ENCODE results near the gene PATJ.
"Not testable (repeated sequence)": the region's sequence is repeated elsewhere in the genome, so short reads cannot be mapped to it uniquely, and the experiment has no call there.

Gene PATJ

GRCh38 chr1:61746813-61747212 lies 4.5 kb downstream of the PATJ start:
- no peak for DNase-seq (ENCODE audit: low read depth in 1 of 2, low spot score in 1 of 2)

DNA sequence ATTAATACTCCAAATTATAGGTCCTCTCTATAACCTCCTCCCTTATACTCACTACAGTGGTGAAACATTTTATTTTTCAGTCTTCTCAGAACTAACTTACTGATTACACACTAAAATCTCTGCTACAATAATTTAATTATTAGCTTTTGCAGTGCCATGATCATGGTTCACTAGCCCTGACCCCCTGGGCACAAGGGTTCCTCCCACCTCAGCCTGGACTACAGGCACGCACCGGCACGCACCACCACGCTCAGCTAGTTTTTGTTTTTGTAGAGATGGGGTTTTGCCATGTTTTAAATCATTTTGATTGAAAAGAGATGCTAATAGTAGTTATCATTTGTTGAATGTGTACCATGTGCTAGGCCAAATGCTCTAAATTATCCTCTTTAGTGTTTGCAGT lies 6.3 kb downstream of the PATJ start:
- DNase-seq (ENCODE audit: low read depth in 1 of 2, low spot score in 1 of 2): no peak

DNA sequence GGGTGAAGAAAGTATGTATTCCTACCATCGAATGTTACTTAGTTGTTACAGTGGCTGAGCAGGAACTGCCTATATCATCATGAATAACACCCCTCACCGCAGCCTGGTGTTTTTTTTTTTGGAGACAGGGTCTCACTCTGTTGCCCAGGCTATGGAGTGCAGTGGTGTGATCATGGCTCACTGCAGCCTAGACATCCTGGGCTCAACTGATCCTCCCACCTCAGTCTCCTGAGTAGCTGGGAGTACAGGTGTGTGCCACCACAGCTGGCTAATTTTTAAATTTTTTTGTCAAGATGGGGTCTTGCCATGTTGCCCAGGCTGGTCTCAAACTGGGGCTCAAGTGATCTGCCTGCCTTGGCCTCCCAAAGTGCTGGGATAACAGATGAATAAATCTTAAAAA lies 7.3 kb downstream of the PATJ start:
- no peak for DNase-seq (ENCODE audit: low read depth in 1 of 2, low spot score in 1 of 2)

DNA sequence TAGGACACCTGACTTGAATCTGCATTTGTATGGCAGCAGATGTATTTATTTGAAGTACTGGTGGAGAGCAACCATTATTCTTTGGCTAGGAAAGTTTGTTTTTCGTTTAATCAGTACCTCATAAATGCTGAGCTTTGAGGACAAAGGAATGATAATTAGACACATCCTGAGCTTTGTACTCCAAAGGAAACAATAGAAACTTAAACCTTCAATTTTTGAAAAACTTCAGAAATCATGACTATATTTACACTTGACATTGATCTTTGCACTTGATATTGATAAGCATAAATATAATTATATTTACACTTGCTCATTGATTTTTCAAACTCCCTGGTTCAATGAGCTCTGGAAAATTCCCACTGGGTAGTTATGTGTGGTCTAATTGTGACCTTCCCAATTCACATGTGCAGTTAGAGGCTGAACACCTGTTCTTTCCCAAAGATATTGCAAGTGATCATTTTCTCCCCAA lies 10.7 kb downstream of the PATJ start:
- no peak for DNase-seq (ENCODE audit: low read depth in 1 of 2, low spot score in 1 of 2)

DNA sequence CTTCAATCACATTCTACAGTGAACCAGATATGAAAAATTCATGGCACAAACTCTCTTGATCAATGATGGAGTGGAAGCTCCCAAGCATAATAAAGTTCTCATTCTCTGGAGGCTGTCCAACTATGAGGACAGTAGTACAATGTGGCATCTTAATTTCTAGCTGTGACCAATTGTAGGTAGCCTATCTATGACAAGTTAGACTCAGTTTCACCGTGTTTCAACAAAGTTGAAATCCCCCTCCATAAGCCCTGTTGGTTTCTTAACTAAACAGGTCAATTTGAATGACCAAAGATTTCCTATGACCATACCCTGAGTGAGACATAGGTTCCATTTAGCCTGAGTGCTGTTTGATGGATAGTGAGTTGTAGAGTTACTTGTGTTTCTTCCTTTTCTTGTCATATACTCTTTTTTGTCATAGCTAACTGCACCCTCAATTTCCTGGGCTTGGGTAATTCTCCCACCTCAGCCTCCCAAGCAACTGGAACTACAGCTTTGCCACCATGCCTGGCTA lies 11.8 kb downstream of the PATJ start:
- no peak for DNase-seq (ENCODE audit: low read depth in 1 of 2, low spot score in 1 of 2)

GRCh38 chr1:61754545-61754944 lies 12.3 kb downstream of the PATJ start:
- no peak for DNase-seq (ENCODE audit: low read depth in 1 of 2, low spot score in 1 of 2)

- DNase-seq (ENCODE audit: low read depth in 1 of 2, low spot score in 1 of 2): no peak
Observed at GRCh38 chr1:61756773-61757172, 14.5 kb downstream of the PATJ start.

GRCh38 chr1:61757950-61758349 lies 15.7 kb downstream of the PATJ start:
- no peak for DNase-seq (ENCODE audit: low read depth in 1 of 2, low spot score in 1 of 2)

GRCh38 chr1:61770131-61770530 lies 27.9 kb downstream of the PATJ start:
- DNase-seq (ENCODE audit: low read depth in 1 of 2, low spot score in 1 of 2): no peak

DNA sequence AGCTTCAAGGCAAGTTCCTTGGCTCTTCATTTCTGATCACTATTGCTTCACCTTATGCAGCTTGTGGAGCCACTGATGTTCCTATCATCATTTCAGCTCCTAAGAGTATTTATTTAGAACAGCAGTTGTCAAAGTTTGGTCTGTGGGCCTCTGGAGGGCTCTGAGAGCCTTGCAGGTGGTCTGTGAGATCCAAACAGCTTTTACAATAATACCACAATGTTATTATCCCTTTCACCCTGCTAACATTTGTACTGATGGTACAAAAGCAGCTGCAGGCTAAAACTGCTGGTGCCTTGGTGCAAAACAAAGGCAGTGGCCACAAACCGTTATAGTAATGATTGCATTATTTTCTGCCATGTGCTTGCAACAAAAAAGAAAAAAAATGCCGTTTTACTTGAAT lies 33.8 kb downstream of the PATJ start:
- no peak for DNase-seq (ENCODE audit: low read depth in 1 of 2, low spot score in 1 of 2)

DNA sequence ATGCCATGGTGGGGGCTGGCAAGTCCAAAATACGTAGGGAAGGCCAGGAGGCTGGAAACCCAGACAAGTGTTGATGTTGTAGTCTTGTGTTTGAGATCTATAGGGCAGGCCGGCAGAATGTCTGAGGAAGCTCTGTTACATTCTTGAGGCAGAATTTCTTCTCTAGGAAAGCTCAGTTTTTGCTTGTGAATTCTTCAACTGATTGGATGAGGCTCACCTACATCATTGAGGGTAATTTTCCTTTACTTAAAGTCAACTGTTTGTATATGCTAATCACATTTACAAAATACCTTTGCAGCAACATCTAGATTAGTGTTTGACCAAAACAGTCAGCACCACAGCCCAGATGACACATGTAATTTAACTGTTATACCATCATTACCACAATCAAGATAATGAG lies 37.0 kb downstream of the PATJ start:
- DNase-seq (ENCODE audit: low read depth in 1 of 2, low spot score in 1 of 2): no peak

- no peak for DNase-seq (ENCODE audit: low read depth in 1 of 2, low spot score in 1 of 2)
Observed at GRCh38 chr1:61781151-61781550, 38.9 kb downstream of the PATJ start.

DNA sequence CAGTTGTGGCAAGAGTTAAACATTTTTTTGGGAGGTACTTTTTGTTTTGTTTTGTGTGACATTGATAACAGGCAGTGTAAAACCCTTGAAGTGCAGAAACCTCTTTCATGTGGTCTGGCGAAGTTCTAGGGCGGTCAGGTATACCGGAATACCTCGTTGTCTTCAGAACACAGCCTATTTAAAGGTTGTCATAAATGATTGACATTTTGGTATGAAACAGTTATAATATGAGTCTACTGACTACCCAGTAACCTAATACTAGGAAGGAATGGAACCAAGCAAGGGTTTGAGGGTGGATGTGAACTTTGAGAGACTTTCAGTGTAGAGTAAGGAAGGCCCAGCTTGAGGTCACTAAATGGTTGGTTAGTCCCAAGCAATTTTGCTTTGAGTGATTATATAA lies 40.5 kb downstream of the PATJ start:
- DNase-seq (ENCODE audit: low read depth in 1 of 2, low spot score in 1 of 2): peak in 1 of 2 donors; percentile 19

DNA sequence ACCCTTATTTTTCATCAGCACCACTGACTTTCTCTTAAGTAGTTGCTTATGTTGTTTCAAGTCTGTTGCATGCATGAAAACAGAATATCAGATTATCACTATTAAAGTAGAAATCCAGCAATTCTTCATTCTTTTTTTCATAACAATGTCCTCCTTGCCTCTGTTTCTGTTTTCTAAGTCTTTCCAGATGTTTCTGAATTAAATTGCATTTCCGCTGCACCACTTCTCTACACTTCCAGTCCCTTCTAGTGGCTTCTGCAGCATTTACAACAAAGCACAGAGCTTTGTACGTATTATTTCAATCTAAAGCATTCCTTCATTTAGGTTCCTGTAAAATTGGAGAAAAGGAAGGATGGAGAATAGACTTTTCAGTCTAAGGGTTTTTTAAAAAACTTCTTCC lies 42.4 kb downstream of the PATJ start:
- DNase-seq (ENCODE audit: low read depth in 1 of 2, low spot score in 1 of 2): no peak

GRCh38 chr1:61790837-61791236 lies 48.6 kb downstream of the PATJ start:
- DNase-seq (ENCODE audit: low read depth in 1 of 2, low spot score in 1 of 2): no peak

GRCh38 chr1:61797045-61797755 lies 54.9 kb downstream of the PATJ start:
- DNase-seq (ENCODE audit: low read depth in 1 of 2, low spot score in 1 of 2): no peak

GRCh38 chr1:61801047-61801446 lies 58.8 kb downstream of the PATJ start:
- DNase-seq (ENCODE audit: low read depth in 1 of 2, low spot score in 1 of 2): not testable (repeated sequence)

GRCh38 chr1:61807606-61808140 lies 65.4 kb downstream of the PATJ start:
- DNase-seq (ENCODE audit: low read depth in 1 of 2, low spot score in 1 of 2): no peak

GRCh38 chr1:61808321-61808720 lies 66.0 kb downstream of the PATJ start:
- DNase-seq (ENCODE audit: low read depth in 1 of 2, low spot score in 1 of 2): no peak

GRCh38 chr1:61808968-61809367 lies 66.7 kb downstream of the PATJ start:
- no peak for DNase-seq (ENCODE audit: low read depth in 1 of 2, low spot score in 1 of 2)

DNA sequence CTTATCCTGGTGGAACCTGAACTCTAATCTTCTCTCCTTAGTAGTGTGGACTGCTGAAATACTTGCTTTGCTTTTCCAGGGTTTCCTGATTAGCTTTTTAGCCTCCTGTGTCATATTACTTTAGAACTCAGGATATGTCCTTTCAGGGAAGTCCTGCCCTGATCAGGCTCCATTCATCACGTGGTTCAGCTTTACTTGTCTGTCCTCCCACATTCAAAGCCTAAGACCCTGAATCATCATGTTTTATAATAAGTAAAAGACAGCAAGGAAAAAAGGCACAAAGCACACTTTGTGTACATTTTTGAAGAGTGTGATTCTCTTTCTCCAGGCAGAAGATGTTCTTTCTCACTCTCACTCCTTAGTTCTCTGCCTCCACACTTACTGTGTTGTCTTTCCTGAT lies 70.6 kb downstream of the PATJ start:
- no peak for DNase-seq (ENCODE audit: low read depth in 1 of 2, low spot score in 1 of 2)

DNA sequence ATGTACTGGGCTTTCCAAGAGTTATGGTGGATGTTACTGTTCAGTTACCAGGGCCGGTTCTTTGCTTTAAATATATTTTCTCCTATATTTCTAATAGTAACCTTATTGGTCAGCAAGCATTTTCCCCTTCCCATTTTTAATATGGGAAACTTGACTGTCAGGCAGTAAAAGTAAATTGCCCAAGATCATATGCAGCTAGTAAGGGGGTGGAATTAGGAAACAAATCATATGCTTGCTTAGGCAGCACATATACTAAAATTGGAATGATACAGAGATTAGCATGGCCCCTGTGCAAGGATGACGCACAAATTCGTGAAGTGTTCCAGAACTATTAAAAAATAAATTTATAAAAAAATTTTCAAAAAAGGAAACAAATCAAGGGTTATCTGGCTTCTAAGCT lies 73.9 kb downstream of the PATJ start:
- no peak for DNase-seq (ENCODE audit: low read depth in 1 of 2, low spot score in 1 of 2)

- no peak for DNase-seq (ENCODE audit: low read depth in 1 of 2, low spot score in 1 of 2)
Observed at GRCh38 chr1:61818992-61819391, 76.7 kb downstream of the PATJ start.
